Progenitor cell of endocrine pancreas (in vitro differentiated cells): ENCODE measurements around the gene GLP2R. TPM values are rescaled to one million over a fixed set of nuclear protein-coding genes. Genes with fewer than 3 reads are reported as not detected.

Experiments
- DNase-seq: peaks from one replicate; pipeline ENCODE4 v3.0.0; 2021; ENCODE audit warnings: low spot score; ENCODE audit not compliant: unreplicated experiment
- H3K27ac Mint-ChIP-seq: 2 replicates; pipeline ENCODE4 v1.8.0; 2021; ENCODE audit warnings: mild to moderate bottlenecking, moderate library complexity, mixed read lengths
- H3K27me3 Mint-ChIP-seq: 2 replicates; pipeline ENCODE4 v1.8.0; 2021; ENCODE audit warnings: mixed read lengths
- H3K36me3 Mint-ChIP-seq: 2 replicates; pipeline ENCODE4 v1.8.0; 2022; ENCODE audit warnings: mixed read lengths; ENCODE audit not compliant: insufficient read depth
- H3K4me1 Mint-ChIP-seq: 2 replicates; pipeline ENCODE4 v1.8.0; 2021; ENCODE audit warnings: low read depth, mixed read lengths
- H3K4me3 Mint-ChIP-seq: 2 replicates; pipeline ENCODE4 v1.8.0; 2021; ENCODE audit warnings: low read depth, mild to moderate bottlenecking, moderate library complexity, mixed read lengths
- H3K9me3 Mint-ChIP-seq: 2 replicates; pipeline ENCODE4 v1.8.0; 2021; ENCODE audit warnings: low read depth, mixed read lengths
- CTCF ChIP-seq: fragments of 200-600 bp; sonication (generic); IDR thresholded peaks from one replicate; pipeline ENCODE4 v1.5.0; 2021; ENCODE audit warnings: antibody characterized with exemption, mild to moderate bottlenecking; ENCODE audit not compliant: unreplicated experiment
- total RNA-seq: library from RNA; stranded (reverse); gene quantifications from 2 replicates; pipeline ENCODE4 v1.2.1, GENCODE V29; 2021

Gene GLP2R
- total RNA-seq, 1 donor from 2014 or later, result not detected

- DNase-seq, result no peak
- Mint-ChIP-seq H3K27me3 (peaks cover 11% of the 10 kb centered on the region), H3K4me1 (peaks cover 2% of the 10 kb centered on the region), H3K9me3 (no peaks in the 10 kb centered on the region), H3K27ac (no peak overlapping the region), H3K4me3 (no peak overlapping the region), H3K36me3 (no peaks in the 10 kb centered on the region)
- TF ChIP-seq CTCF, result no peak
Observed at GRCh38 chr17:9829343-9829742, 3.6 kb downstream of the GLP2R start.

GRCh38 chr17:9830711-9831110 lies 5.0 kb downstream of the GLP2R start:
- Mint-ChIP-seq H3K4me1 (peaks cover 2% of the 10 kb centered on the region), H3K4me3 (no peak overlapping the region), H3K27ac (no peak overlapping the region), H3K27me3 (peaks cover 3% of the 10 kb centered on the region), H3K9me3 (no peaks in the 10 kb centered on the region), H3K36me3 (no peaks in the 10 kb centered on the region)
- no peak for DNase-seq
- TF ChIP-seq CTCF, result no peak

- no peaks in the 10 kb centered on the region for H3K36me3 Mint-ChIP-seq
- DNase-seq, result no peak
- no peak overlapping the region for H3K4me3 Mint-ChIP-seq
- no peak overlapping the region for H3K27ac Mint-ChIP-seq
- H3K4me1 Mint-ChIP-seq, result no peaks in the 10 kb centered on the region
- H3K9me3 Mint-ChIP-seq, result no peaks in the 10 kb centered on the region
- no peak for TF ChIP-seq CTCF
- H3K27me3 Mint-ChIP-seq, result peaks cover 17% of the 10 kb centered on the region
Observed at GRCh38 chr17:9833922-9834321, 8.2 kb downstream of the GLP2R start.

GRCh38 chr17:9837551-9838471 lies 12.1 kb downstream of the GLP2R start:
- DNase-seq, result no peak
- H3K27me3 Mint-ChIP-seq, result peaks cover 25% of the 10 kb centered on the region
- H3K9me3 Mint-ChIP-seq, result no peaks in the 10 kb centered on the region
- no peaks in the 10 kb centered on the region for H3K4me1 Mint-ChIP-seq
- H3K27ac Mint-ChIP-seq, result no peak overlapping the region
- H3K36me3 Mint-ChIP-seq, result no peaks in the 10 kb centered on the region
- no peak for TF ChIP-seq CTCF
- H3K4me3 Mint-ChIP-seq, result no peak overlapping the region

GRCh38 chr17:9839433-9839832 lies 13.7 kb downstream of the GLP2R start:
- TF ChIP-seq CTCF, result no peak
- H3K4me3 Mint-ChIP-seq, result no peak overlapping the region
- no peaks in the 10 kb centered on the region for H3K4me1 Mint-ChIP-seq
- H3K36me3 Mint-ChIP-seq, result no peaks in the 10 kb centered on the region
- DNase-seq, result no peak
- no peak overlapping the region for H3K27ac Mint-ChIP-seq
- H3K9me3 Mint-ChIP-seq, result no peaks in the 10 kb centered on the region
- peaks cover 25% of the 10 kb centered on the region for H3K27me3 Mint-ChIP-seq
